Right ventricle myocardium superior (tissue), 1 donor: ENCODE measurements around the gene GABRG3. TPM values are rescaled to one million over a fixed set of nuclear protein-coding genes. Genes with fewer than 3 reads are reported as not detected.
A peak's percentile ranks its signal among the peaks of the same experiment; 100 is the strongest.

Source experiments
- ATAC-seq: fragments of 200-7000 bp; cut with Tn5 transposase; one replicate; pipeline ENCODE4 v1.9.1; 2020; ENCODE audit warnings: mild to moderate bottlenecking; ENCODE audit not compliant: poor library complexity
- DNase-seq: peaks from one replicate; pipeline ENCODE4 v3.0.0-alpha.2; 2020
- intact Hi-C: fragments of 100-400 bp; cut with DNase I; formaldehyde crosslinking; loops from one replicate; pipeline ENCODE4 v1.11.2; 2022
- total RNA-seq: library from RNA; stranded (reverse); fragmentation: NEBNext Ultra II Directional; extraction: Animal tissue kit (Norgen Biotek cat#: 25700); gene quantifications from one replicate; pipeline ENCODE4 v1.2.1, GENCODE V29; 2021
- donor health status: DM: no; HTN: yes; CAD: no; lungs with severe emphysema.

Gene GABRG3
- total RNA-seq, 1 donor from 2014 or later = not detected

GRCh38 chr15:27458345-27459084 is 487.5 kb downstream of the GABRG3 start:
- DNase-seq (no peak), ATAC-seq (no peak)
- intact Hi-C loops = loop anchor here (10.0 kb wide), 1 partner anchor 64 kb away; no protein-coding TSS in a partner anchor

- intact Hi-C loops = loop anchor here (10.0 kb wide), 1 partner anchor 65 kb away; no protein-coding TSS in a partner anchor
- no peak for DNase-seq
- no peak for ATAC-seq
These were observed 488.9 kb downstream of the GABRG3 start for GRCh38 chr15:27459836-27460235.

DNA sequence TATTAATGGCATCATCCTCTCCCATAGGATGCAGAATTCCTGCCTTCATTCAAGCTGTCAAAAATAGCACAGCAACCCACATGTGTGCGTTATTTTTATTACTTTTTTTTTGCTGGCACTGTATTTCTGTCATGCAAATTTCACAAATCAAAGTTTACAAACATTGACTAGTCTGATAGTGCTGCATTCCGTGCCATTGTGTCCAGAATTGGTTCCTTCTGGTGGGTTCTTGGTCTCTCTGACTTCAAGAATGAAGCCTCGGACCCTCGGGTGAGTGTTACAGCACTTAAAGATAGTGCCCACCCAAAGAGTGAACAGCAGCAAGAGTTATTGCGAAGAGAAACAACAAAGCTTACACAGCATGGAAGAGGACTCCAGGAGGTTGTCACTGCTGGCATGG is 490.2 kb downstream of the GABRG3 start:
- intact Hi-C loops = no loop called here

DNA sequence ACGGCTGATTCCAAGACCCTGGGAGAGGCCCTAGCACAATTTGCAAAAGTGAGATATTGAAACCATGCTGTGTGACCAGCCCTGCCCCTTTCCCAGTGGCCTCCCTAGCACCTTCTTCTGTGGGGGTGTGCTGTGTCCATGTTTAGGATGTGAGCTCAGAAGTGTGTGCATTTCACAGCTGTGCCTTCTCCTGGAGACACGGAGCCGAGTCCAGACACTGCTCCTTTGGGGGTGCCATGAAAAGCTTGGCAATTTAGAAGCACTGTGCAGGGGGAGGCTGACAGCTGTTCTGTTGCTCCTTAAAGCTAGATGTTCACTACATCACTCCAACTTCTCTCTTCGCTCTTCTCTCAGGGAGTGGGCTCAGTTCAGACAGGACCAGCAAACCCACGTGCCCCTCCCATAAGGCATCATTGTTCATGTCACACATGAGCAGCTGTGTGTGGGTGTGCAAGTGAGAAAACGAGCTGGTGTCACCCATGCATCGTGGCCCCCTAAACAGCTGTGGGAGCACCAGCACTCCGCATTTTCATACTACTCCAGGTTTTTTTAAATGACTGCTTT is 492.6 kb downstream of the GABRG3 start:
- intact Hi-C loops = no loop called here
- DNase-seq (no peak), ATAC-seq (no peak)

More for the DNA sequence above, 490.2 kb downstream of the GABRG3 start:
- ATAC-seq (no peak), DNase-seq (no peak)

DNA sequence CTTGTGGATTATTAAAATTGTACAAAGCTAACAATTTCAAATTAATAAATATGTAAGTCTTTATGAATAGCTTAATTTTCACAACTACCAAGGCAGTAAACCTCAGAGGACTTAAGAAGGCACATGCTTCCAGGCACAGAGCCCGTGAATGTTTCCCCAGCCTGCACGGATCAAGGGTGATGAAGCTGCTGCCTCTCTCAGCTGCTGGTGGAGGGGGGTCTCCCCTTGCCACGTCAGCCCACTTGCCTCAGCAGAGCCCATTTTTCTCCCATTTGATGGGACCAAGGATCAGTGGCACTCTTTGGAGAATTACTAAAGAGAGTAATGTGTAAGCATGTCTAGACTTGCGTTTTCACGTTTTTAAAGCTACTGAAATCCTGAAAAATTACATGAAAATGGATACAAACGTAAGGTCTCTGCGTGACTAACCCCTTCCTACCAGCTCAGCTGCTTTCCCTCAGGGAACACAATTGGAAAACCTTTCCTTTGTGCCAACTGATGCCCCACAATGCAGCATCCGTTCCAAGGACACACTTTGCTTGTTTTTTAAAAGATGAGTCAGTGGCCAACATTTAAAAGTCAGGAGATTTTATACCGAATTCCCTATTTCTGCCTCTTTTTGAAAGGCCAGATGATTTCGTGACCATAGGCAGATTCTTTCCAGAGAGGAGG is 494.1 kb downstream of the GABRG3 start:
- DNase-seq (no peak), ATAC-seq (no peak)
- intact Hi-C loops = no loop called here

- intact Hi-C loops = no loop called here
- no peak for ATAC-seq
- no peak for DNase-seq
These were observed 495.8 kb downstream of the GABRG3 start for GRCh38 chr15:27466758-27467157.

- DNase-seq = no peak
- intact Hi-C loops = no loop called here
- ATAC-seq = no peak
These were observed 497.2 kb downstream of the GABRG3 start for GRCh38 chr15:27468151-27468591.

DNA sequence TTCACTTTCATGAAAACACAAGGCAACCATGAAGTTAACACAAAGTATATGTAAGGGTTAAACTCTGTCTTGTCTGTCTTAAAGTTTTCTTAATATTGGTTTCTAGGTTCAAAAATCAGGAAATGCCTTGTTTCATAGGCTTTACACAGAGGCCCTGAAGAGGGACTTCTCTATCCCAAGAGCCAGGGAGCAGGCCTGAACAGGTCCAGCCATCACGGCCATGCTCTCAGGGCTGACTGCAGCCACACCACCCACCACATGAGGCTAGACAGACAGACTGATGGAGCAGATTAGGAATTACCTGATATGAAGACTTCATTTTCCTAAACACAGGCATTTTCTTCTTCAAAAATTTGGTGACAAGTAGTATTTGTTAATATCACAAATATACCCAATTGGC is 502.9 kb downstream of the GABRG3 start:
- no peak for ATAC-seq
- intact Hi-C loops = no loop called here

DNA sequence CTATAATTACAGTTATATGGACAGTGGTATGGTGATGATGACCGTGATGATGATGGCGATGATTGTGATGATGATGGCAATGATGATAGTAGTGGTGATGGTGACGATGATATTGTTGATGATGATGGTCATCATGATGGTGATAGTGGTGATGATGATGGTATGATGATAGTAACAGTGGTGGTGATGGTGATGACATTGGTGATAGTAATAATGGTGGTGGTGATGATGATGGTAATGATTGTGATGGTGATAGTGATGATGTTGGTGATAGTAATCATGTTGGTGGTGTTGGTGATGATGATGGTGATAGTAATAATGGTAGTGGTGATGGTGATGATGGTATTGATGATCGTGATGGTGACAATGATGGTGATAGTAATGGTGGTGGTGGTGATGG is 504.4 kb downstream of the GABRG3 start:
- DNase-seq = no peak
- intact Hi-C loops = no loop called here
- no peak for ATAC-seq

More for the DNA sequence above, 502.9 kb downstream of the GABRG3 start:
- DNase-seq = no peak

DNA sequence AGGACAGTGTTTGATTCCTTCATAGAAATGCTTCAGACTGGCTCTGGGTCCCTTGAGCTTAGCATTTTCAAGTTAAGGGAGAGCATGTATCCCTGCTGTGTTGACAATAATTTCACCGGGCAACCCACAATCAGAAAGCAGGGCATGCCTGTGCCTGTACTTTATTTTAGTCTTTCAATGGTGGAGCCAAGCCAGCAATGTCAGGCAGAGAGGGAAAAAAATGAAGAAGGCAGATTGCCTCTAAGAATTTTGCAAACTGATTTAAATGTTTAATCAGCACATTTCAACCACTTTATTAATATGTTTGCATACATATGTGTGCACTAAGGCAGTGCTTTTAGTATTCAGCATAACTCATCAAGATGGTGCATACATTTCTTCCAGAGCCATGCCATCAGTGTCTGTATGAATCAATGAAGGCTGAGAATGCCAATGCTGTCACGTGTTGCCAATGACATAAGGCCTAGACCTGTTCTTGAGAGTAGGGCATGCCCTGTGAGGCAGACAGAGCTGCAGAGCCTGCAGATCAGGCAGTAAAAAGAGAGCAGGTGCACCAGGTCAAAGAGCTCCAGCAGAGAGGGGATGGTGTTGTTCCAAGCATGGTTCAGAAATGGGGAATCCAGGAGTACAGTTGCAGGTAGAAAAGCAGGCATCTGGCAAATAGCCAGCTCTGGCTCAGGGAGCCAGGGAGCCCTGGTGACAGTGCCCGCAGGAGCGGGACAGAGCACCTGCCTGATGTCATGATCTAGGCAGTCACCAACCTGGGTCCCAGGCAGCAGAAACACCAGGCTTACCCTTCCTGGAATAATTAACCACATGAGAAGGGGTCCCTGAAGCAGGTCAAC is 508.5 kb downstream of the GABRG3 start:
- ATAC-seq (peak; percentile 98), DNase-seq (no peak)
- intact Hi-C loops = no loop called here

GRCh38 chr15:27480141-27480530 is 509.2 kb downstream of the GABRG3 start:
- intact Hi-C loops = no loop called here
- ATAC-seq (no peak), DNase-seq (no peak)

- intact Hi-C loops = no loop called here
These were observed 509.7 kb downstream of the GABRG3 start for GRCh38 chr15:27480642-27481041.

DNA sequence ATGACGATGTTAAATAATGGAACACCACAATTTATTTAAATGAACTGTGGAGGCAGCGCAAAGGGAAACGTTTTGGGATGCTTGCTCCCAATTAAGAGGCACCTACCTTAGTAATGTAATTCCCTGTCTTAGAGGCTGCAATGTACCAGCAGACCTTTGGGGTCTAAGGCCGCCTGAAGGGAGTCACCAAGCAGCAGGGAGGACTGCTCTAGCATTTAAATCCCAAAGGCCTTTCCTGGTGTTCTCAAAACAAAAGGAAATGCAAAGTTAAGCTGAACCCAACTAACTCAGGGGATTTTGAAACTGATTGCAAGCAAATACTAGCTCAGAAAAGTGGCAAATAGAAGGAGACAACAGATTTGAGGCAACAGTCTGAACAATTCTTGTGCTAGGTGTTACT is 510.8 kb downstream of the GABRG3 start:
- no peak for ATAC-seq
- intact Hi-C loops = no loop called here
- DNase-seq = no peak

More at GRCh38 chr15:27480642-27481041, 509.7 kb downstream of the GABRG3 start:
- DNase-seq (no peak), ATAC-seq (no peak)

DNA sequence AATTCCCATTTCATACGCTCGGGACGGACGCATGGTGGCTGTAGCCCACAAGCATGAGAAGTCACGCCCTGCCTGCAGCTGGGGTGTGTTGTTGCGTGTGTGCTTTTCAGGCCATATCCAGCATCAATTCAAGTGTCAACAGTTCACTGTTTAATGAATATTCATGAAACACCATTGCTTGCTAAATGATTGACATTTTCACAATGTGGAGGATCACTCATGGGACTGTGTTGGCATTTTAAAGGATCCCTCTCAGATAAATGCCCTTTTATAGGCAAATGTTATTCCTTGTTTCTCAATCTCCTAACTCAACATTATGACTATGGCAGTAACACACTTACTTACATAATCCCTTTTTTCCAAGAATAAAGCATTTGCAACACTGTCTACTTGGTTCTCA is 511.3 kb downstream of the GABRG3 start:
- ATAC-seq (no peak), DNase-seq (no peak)
- intact Hi-C loops = no loop called here

DNA sequence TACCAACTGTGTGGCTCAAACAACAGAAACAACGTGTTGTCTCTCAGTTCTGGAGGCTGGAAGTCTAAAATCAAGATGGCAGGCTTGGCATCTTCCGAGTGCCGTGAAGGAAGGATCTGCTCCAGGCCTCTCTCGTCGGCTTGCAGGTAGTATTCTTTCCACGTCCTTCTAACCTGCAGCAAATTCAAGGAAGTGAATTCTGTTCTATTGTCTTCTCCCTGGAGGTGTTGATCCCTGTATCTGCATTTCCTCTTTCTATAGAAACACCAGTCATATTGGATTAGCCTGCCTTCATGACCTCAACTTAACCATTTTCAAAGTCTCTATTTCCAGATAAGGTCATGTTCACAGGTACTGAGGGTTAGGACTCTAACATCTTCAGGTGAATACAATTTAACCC is 512.1 kb downstream of the GABRG3 start:
- ATAC-seq = no peak
- DNase-seq = no peak
- intact Hi-C loops = no loop called here

DNA sequence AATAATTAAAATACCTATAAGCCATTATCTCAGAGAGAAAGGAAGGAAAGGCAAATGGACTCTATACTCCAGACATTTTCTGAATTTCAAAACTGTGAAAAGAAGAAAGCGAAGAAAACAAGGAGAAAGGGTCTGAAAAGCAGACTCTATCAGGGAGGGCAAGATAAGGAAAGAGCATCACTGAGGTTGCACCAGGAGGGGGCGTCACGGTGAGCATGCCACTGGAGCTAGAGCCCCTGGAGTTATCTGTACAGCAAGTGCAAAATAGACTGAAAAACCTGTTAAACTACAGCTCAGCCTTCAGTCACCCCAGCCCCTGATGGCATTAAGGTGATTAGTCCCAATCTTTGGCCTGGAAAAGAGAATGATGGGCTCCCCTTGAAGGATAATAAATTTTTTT is 514.3 kb downstream of the GABRG3 start:
- no peak for DNase-seq
- intact Hi-C loops = no loop called here
- ATAC-seq = no peak

- intact Hi-C loops = no loop called here
- DNase-seq (no peak), ATAC-seq (no peak)
These were observed 515.1 kb downstream of the GABRG3 start for GRCh38 chr15:27486051-27486450.

- intact Hi-C loops = no loop called here
- no peak for DNase-seq
These were observed 516.0 kb downstream of the GABRG3 start for GRCh38 chr15:27486683-27487647.

More at GRCh38 chr15:27486683-27487647, 516.0 kb downstream of the GABRG3 start:
- ATAC-seq = no peak
